ENCODE results near the gene MYO5C. TPM values are rescaled to one million over a fixed set of nuclear protein-coding genes. Genes with fewer than 3 reads are reported as not detected.

The MYO5C gene
- total and polyA plus RNA-seq, 10 of the 15 experiments (the other 5 are each of a cell fraction or from before 2014, with no cell fraction given): 0.29 to 1.3 (median 0.75) TPM

- TF ChIP-seq MEF2B (IDR thresholded peaks at IDR 0.05; ENCODE audit: partially characterized antibody, poor library complexity, severe bottlenecking) (no peak), BCLAF1 (IDR thresholded peaks at IDR 0.05) (no peak), RCOR1 (conservative IDR thresholded peaks at IDR 0.05; ENCODE audit: low read depth, low read length) (no peak)
Measured at GRCh38 chr15:52344592-52344991, 49.0 kb upstream of the MYO5C start (continued).

GRCh38 chr15:52343831-52344230 is 48.2 kb upstream of the MYO5C start:
- intact Hi-C loops (cut with micrococcal nuclease; ENCODE audit: unreplicated experiment) (no loop called here), in situ Hi-C loops (cut with MboI) (no loop called here)
- Histone ChIP-seq H3K79me2 (ENCODE audit: control insufficient read depth, insufficient read depth, low read length) (no peaks in the 10 kb centered on the region), H3K4me3 (no peak overlapping the region), H3K27ac (ENCODE audit: control insufficient read depth, insufficient read depth) (no peak overlapping the region), H4K20me1 (ENCODE audit: control insufficient read depth, insufficient read depth) (no peaks in the 10 kb centered on the region), H3K27me3 (replicated peaks in 1 of 2; ENCODE audit: control insufficient read depth in 2 of 2, insufficient read depth in 2 of 2, low read length in 1 of 2) (no peaks in the 10 kb centered on the region), H3K4me1 (ENCODE audit: control insufficient read depth, insufficient read depth, low read length) (no peaks in the 10 kb centered on the region), H3K4me2 (ENCODE audit: control insufficient read depth, insufficient read depth) (no peak overlapping the region), H3K9ac (ENCODE audit: control insufficient read depth, insufficient read depth, low read length) (no peak overlapping the region), H3K36me3 (ENCODE audit: control insufficient read depth in 2 of 2, insufficient read depth in 2 of 2, low read length in 1 of 2) (peaks cover 9 to 15% of the 10 kb centered on the region in 2 experiments; a peak in 3 of 4 replicates), H3K9me3 (replicated peaks; ENCODE audit: control insufficient read depth, insufficient read depth, low read length) (no peaks in the 10 kb centered on the region), H2AFZ (ENCODE audit: control insufficient read depth, low read depth, low read length) (no peak overlapping the region)
- TF ChIP-seq ZNF217 (IDR thresholded peaks at IDR 0.05): no peak
- DNase-seq (ENCODE audit: low read depth, low spot score) (no peak), ATAC-seq (no peak), FAIRE-seq (peak; percentile 61)
- ChIA-PET CTCF (interaction anchor here (1.5 to 3.8 kb wide), 4 partner anchors 12 to 392 kb away, joined by 3 to 8 read pairs (median 6); no protein-coding TSS in a partner anchor), POLR2A (no interaction called here), SMC1A (ENCODE audit: uncharacterized antibody, unreplicated experiment) (interaction anchor here (0.7 to 1.9 kb wide), 10 partner anchors 9 to 220 kb away, joined by 3 to 5 read pairs (median 4); no protein-coding TSS in a partner anchor), RAD21 (ENCODE audit: unreplicated experiment) (interaction anchor here (1.5 kb wide), 1 partner anchor 122 kb away, joined by 4 read pairs; no protein-coding TSS in a partner anchor)
- 80% methylated on average over 3 of the region's 3 CpGs for WGBS (ENCODE audit: insufficient coverage, insufficient replicate concordance, low lambda C conversion rate, missing lambda C conversion rate)
- BruUV-seq (replicated peaks): no TSS peak

Measured in GM12878 (cell line).